Measurements from ENCODE around the gene TLCD5.

TLCD5 gene

DNA sequence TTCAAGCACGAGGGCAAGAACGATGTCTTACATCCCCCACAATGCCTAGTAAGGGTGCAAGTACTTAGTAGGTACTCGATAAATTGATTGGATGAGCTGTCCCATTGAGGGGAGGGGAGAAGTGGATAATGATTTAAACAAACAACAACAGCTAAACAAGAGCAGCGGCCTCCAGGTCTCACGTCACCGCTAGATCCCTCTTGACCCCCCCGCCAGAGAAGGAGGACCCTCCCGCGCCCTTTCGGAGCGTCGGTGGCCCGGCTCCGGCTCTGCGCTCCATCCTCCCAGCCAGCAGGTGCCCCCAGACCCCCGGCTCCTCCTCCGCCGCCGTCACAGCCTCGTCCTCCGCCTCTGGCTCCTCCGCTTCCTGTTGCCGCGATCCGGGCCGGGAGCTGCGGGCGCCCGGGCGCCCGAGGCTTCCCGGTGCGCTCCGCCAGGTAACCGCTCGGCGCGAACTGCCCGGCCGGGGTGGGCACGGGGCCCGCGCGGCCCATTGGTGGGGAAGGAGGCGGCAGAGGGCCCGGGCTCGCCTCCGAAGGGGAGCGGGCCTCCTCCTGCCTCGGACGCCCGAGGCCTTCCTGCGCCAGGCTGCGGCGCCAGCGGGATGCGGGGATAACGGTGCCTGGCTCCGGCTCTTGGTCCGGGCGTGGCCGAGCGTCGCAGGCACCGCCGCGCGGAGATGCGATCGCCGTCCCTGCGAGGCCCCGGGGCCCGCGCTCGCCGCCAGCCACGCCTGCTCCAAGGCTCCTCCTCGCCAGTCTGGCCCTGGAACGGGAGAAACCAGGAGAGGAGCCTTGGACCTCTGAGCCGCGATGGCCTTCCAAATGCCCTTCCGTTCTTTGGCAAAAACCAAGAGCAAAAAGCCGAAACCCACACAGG, at the start of gene TLCD5:
Gene TLCD5 (plus strand): TSS at position 368 of the 879 bp plus-strand sequence. CDS start 2,143 bp downstream, outside the sequence.
- DNase-seq (ENCODE audit: low spot score), result peak; percentile 29

- DNase-seq (ENCODE audit: low spot score), result no peak
Measured at GRCh38 chr11:120279502-120279901, 45.6 kb upstream of the TLCD5 start.

DNA sequence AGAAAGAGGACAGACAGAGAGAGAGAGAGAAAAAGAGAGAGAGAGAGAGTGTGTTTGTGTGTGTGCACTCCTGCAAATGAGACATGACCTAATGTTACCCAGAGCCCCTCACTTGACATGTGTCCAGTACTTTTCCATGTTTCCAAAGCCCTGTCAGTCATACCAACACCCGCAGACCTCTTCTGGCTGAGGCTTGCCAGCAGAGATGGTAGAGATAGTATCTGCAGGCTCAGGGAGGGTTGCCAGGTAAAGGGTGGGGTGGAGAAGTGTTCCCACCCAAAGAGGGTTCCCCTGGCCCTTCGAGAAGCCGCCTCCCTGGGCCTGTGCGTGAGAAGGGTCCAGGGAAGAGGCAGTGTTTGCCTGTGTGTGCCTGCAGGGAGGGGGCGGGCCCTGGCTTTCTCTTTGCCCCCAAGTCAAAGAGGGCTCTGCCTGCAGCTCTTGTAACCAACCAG, 44.5 kb upstream of the TLCD5 start:
- no peak for DNase-seq (ENCODE audit: low spot score)

DNA sequence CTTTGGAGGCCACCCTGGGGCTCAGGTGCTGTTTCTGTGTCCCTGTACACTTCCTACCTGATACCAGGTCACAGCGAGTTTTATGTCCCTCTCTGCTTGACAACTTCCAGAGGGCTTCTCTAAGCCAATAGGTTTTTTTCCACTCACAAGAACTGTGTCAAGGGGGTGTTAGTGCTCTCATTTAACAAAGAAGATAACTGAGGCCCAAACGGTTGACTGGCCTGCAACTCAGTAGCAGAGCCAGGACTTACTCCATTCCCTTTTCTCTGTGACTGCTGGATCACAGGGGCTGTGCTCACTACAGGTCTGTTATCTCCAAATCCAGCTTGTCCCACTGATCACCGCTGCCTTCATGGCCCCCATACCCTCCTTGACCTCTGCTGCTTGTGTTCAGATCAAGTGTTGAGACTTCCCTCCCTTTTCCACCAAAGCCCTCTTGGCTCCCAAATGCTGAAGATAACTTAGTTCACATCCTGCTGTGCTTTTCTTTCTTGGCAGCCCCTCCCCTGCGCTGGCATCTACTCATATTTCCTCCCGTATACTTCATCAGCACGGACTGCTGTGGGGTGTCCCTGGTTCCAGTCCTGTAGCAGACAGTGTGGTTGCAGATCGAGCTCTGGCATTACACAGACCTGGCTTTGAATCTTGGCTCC, 43.8 kb upstream of the TLCD5 start:
- no peak for DNase-seq (ENCODE audit: low spot score)

GRCh38 chr11:120283124-120283523, 42.0 kb upstream of the TLCD5 start:
- no peak for DNase-seq (ENCODE audit: low spot score)

GRCh38 chr11:120284272-120284671, 40.8 kb upstream of the TLCD5 start:
- DNase-seq (ENCODE audit: low spot score), result peak; percentile 11

- no peak for DNase-seq (ENCODE audit: low spot score)
Measured at GRCh38 chr11:120285256-120285655, 39.8 kb upstream of the TLCD5 start.

GRCh38 chr11:120288021-120288420, 37.1 kb upstream of the TLCD5 start:
- no peak for DNase-seq (ENCODE audit: low spot score)

DNA sequence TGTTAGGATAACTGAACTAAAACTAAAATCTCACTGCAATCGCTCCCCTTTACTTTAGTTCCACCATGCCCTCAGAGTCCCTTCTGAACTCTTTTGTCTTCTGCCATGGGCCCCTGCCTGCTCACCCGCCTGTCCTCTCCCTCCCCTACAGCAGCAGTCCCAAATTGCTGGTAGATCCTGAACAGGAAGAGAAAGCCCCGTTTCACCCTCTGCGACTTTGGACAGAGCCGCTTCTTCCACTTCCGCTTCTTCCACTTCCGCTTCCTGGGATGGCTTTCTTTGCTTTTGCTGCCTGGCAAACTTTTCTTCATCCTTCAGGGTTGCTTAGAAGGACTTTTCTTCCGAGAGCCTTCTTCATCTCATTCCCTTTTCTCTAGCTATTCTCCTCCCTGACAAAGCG, 35.7 kb upstream of the TLCD5 start:
- no peak for DNase-seq (ENCODE audit: low spot score)

DNA sequence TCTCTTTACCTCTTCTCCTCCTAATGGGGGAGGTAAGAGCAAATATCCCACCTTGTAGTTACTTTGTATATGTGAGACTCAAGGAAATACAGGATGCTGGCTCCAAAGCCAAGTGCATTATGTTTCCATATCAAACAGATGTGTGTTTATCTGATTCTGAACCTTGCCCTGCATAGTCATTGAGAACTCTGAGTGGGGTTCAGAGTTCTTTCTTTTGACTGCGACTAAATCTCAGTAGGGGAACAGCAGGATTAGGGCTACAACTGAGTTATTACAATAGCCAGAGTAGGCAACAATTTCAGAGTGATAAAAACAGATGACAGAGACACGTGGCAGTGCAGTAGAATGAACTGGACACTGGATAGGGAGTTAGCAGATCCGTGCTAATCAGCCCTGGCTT, 34.1 kb upstream of the TLCD5 start:
- no peak for DNase-seq (ENCODE audit: low spot score)

DNA sequence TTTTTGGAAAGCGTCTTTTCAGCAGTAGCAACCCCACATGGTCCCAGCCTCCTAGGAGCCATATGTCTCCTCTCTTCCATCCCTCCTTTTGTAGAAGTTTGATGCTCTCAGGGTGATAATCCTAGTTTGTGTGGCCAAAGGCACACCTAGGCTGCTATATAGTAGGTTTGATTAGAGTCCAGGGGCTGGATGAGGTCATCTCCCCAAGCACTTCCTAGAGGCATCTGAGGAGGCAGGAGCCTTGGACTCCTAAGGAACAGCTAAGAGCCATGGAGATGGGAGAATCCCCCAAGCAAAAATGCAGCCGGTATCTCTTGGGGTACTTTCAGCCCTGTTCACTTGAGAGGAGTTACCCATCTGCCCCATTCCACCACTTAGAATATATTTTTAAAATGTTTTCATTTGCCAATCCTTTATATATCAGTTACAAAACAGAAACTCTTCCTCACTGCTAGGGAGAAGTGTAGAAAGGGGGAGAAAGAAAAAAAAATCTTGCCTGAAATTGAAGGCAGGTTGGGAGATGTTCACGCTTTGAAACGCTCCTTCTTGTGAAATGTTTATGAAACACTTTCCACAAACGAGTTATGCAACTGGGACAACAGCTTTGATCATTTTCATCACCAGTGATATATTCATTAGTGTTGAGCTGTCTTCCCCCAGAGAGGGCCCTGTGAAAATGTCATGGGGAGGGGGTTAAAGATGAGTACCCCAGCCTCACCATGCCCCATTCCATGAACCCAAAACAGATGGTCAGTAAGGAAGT, 31.9 kb upstream of the TLCD5 start:
- no peak for DNase-seq (ENCODE audit: low spot score)

DNA sequence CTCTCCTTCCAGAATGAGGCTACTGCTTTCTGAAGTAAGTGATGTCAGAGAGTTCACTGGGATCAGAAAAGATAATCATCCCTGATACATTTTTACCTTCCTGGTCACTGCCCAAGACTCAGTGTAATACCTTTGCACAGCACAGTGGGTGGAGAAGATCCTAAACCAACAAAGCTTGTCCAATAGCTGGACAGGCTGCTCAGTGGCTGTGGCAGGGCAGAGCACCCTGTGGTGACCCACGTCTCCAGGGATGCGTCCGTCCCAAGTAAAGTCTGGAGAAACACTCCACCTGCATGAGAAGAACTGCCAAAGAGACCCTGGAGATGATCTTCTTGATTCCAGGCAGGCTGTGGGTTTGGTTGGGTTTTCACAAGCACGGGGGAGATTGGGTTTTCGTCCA, 31.0 kb upstream of the TLCD5 start:
- DNase-seq (ENCODE audit: low spot score), result no peak

DNA sequence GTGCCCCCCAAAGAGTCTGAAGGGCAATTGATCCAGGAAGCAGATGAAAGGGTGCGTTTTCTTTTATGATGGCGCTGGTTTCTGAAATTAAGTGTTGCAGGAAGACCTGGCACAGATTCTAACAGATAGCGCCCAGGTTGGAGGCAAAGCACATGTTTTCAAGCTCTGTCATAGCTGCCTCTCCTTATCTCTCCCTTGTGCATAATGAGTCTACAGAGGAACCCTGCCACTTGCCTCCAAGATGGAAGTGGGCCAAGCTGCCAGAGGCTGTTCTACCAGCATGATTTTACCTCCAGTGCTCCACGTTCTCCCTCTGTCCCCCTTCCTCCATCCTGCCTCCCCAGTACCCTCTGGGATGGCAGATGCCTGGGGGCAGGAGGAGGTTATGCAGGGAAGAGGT, 30.0 kb upstream of the TLCD5 start:
- DNase-seq (ENCODE audit: low spot score), result no peak

- no peak for DNase-seq (ENCODE audit: low spot score)
Measured at GRCh38 chr11:120296554-120296953, 28.5 kb upstream of the TLCD5 start.

GRCh38 chr11:120298461-120298860, 26.6 kb upstream of the TLCD5 start:
- DNase-seq (ENCODE audit: low spot score), result no peak

GRCh38 chr11:120302001-120302805, 22.9 kb upstream of the TLCD5 start:
- no peak for DNase-seq (ENCODE audit: low spot score)

GRCh38 chr11:120303004-120303637, 22.0 kb upstream of the TLCD5 start:
- no peak for DNase-seq (ENCODE audit: low spot score)

- DNase-seq (ENCODE audit: low spot score), result no peak
Measured at GRCh38 chr11:120304526-120304925, 20.6 kb upstream of the TLCD5 start.

- DNase-seq (ENCODE audit: low spot score), result no peak
Measured at GRCh38 chr11:120305286-120305685, 19.8 kb upstream of the TLCD5 start.

GRCh38 chr11:120306519-120307242, 18.4 kb upstream of the TLCD5 start:
- no peak for DNase-seq (ENCODE audit: low spot score)

DNA sequence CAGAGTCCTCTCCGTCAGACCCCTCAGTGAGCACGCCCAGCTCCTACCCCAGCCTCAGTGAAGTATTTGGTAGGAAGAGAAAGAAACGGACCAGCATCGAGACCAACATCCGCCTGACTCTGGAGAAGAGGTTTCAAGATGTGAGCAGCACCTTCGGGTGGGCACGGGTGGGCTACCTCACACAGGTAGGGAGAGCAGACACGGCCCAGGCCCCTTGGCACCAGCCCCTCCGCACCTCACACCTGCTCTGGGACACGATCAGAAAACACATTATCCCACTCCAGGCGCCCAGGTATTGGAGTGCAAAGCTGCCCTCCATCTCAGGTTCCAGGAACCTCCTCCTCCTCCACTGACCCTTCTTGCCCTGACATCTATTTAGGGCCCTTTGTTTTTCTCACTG, 17.6 kb upstream of the TLCD5 start:
- DNase-seq (ENCODE audit: low spot score), result no peak
